T47D (cell line): ENCODE results near the gene GPA33.
A peak's percentile ranks its signal among the peaks of the same experiment; 100 is the strongest.

Experiments
- DNase-seq, 2 experiments: peaks; one replicate each; pipeline versions ENCODE4 v3.0.0 to v3.0.0-alpha.2; 2011 to 2012; ENCODE audit warnings: low read depth in 1 of 2, low spot score in 1 of 2
- JUND ChIP-seq: IDR thresholded peaks from 2 replicates; pipeline ENCODE4 v1.6.1; 2012; ENCODE audit warnings: low read depth
- in situ Hi-C: cut with HindIII; loops from 2 replicates; pipeline ENCODE4 v1.10.0; 2016; ENCODE audit warnings: low sequenced_read_pairs, low pct_unique_long_range_greater_than_20kb

The GPA33 gene

GRCh38 chr1:167076136-167076710 is 14.0 kb downstream of the GPA33 start:
- in situ Hi-C loops = no loop called here
- TF ChIP-seq JUND = no peak
- no peak for DNase-seq

- no peak for TF ChIP-seq JUND
- no peak for DNase-seq
- in situ Hi-C loops = no loop called here
Measured at GRCh38 chr1:167071286-167071685, 18.9 kb downstream of the GPA33 start.

GRCh38 chr1:167068761-167069160 is 21.4 kb downstream of the GPA33 start:
- no peak for DNase-seq
- no peak for TF ChIP-seq JUND
- in situ Hi-C loops = no loop called here

DNA sequence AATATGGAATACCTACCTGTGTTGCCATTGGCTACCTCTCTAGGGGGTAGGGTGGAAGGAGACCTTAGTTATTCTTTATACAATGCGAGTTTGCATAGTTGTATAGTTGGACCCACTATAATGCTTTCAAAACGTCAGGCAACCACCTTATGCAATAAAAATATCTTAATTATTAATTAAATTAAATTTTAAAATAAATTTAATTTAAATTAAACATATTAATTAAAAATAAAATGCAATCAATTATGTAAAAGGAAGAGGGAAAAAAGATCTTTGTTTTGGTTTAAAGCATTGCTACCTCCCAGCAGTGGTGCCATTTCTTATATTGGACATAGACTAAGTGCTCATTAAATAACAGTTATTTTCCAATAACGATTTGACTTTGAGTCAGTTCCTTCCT is 22.3 kb downstream of the GPA33 start:
- no peak for TF ChIP-seq JUND
- in situ Hi-C loops = no loop called here
- DNase-seq = no peak

- in situ Hi-C loops = no loop called here
- peak; percentile 76 to 79 for DNase-seq
- TF ChIP-seq JUND = no peak
Measured at GRCh38 chr1:167066333-167067122, 23.6 kb downstream of the GPA33 start.

GRCh38 chr1:167065471-167065870 is 24.7 kb downstream of the GPA33 start:
- no peak for DNase-seq
- no peak for TF ChIP-seq JUND
- in situ Hi-C loops = no loop called here

DNA sequence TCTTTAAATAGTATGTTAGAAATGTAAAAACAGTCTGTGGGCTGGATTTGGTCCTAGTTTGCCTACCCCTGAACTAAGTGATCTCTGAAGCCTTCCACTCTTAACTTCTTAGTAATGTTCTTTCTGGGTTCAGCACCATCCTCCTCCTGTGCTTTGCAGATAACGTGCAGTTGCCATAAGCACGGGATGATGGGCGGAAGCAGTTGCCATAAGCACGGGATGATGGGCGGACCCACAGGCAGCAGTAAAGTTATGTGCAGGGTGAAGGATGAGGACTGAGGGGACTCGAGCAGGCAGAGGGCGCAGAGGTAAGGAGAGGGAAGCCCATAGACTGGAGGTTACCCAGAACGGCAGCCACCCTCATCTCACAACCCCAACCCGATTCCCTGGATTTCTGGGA is 25.6 kb downstream of the GPA33 start:
- no peak for TF ChIP-seq JUND
- in situ Hi-C loops = no loop called here
- no peak for DNase-seq

DNA sequence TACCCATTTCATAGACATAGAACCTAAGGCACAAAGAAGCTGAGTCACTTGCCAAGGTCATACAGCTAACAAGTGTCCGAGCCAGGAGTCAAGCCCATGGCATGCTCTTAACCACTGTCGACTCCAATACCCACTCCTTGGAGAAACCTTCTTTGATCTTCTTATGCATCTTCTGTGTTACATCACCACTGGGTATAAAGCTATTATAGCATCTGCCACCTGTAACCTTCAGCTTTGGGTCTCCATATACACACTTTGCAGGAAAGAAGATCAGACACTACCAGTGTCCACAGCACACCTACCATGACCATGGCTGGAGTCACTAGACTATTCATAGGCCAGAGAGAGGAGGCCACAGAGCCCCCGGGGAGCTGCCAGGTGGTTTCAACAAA is 29.1 kb downstream of the GPA33 start:
- no peak for TF ChIP-seq JUND
- in situ Hi-C loops = no loop called here
- DNase-seq = no peak

DNA sequence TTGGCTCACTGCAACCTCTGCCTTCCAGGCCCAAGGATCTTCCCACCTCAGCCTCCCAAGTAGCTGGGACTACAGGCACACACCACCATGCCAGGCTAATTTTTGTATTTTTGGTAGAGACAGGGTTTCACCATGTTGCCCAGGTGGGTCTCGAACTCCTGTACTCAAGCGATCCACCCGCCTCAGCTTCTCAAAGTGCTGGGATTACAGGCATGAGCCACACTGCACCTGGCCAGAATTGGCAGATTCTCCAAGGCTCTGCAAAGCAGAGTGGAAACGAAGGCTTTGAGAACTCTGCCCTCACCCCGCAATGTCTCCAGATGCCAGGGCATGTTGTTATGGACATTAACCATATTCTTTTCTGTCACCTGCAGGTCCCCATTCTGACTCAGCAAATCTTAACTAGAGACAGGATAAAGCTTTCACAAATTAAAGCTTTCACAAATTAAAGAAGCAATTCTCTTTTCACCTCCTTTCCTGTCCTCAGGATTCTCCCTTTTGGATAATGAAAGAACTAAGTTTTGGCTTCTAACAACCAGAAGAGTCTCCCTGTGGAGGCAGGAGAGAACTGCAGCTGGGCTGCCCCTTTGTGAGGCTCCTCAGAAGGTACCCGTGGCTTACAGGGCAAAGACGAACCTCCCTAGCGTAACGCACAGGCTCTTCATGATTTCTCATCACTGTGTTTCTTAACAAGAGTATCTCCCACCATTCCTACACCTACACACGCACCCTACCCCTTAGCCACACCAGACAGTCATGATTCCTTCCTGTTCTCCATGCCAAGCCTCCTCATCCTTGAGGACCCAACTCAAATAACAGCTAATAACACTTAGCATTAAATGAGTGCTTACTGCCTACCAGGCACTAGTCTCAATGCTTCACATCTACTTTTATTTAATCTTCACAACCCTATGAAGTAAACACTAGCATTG is 29.8 kb downstream of the GPA33 start:
- TF ChIP-seq JUND = no peak
- in situ Hi-C loops = no loop called here
- peak in 1 of 2 experiments; percentile 52 for DNase-seq

DNA sequence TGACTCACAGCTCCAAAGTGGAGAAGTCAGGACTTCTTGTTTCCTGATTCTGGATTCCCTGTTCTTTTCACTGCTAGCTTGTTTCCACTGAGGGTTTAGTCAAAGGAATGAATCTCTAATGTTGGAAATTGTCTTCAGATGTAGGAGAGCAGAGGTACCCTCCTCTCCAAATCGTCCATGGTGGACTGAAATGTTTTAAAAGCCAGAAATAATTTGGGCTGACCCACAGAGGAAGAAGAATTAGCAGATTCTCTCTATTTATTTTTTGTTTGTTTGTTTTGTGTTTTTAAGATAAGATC is 30.4 kb downstream of the GPA33 start:
- in situ Hi-C loops = no loop called here
- no peak for TF ChIP-seq JUND
- DNase-seq = no peak

DNA sequence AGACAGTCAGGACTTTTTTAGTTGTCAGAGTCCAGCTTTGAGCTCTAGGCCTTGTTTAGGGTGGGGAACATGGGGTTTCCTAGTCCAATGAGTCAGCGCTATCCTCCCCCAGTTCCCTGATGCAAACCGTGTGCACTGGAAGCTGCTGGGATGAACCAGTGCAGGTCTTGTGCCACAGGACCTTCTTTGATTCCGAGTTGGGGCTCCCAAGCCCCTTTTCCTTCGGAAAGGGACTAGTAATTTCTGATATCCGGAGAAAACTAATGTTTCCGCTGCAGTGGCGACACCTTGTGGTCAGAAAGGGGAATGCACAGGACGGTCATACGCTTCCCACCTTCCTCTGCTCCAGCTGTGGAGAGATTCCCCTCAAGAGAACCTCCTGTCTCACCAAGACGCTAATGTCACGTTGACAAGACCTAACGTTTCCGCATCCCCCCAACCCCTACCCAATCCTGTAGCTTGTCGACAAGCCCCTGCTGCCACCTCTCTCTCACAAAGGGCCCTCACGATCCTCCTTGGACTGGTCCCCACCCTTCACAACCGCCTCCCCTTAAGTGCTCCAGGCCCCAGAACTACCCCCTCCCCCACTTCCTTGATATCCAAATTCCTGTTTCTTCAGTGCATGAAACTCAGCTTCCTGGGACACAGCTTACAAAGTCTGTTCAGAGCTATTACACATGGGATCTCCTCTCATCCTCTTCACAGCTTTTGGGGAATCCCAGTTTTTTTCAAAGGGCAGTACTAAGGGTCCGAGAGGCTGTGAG is 30.9 kb downstream of the GPA33 start:
- no peak for TF ChIP-seq JUND
- DNase-seq = peak; percentile 45 to 74
- in situ Hi-C loops = no loop called here

GRCh38 chr1:167057241-167057688 is 32.9 kb downstream of the GPA33 start:
- DNase-seq = peak; percentile 51 to 85
- TF ChIP-seq JUND = no peak
- in situ Hi-C loops = no loop called here
